ENCODE results near the gene SELL.

- TF ChIP-seq POLR2A (IDR thresholded peaks at IDR 0.05) (no peak), CTCF (IDR thresholded peaks at IDR 0.05) (no peak)
Observed at GRCh38 chr1:169739980-169740379, 28.6 kb upstream of the SELL start.

Measured in sigmoid colon (tissue), 3 donors.